PC-3 (cell line): ENCODE data around the gene MTG1.

ENCODE experiments used
- EZH2phosphoT487 ChIP-seq: fragments of 300-600 bp; sonication (generic); IDR thresholded peaks from 2 replicates; pipeline ENCODE4 v1.6.1; 2018; ENCODE audit warnings: mild to moderate bottlenecking, antibody characterized with exemption, low read length, borderline replicate concordance
- TF ChIP-seq, protein P1 (sequence below): fragments of 300-600 bp; sonication (generic); conservative IDR thresholded peaks from 2 replicates; pipeline ENCODE4 v1.5.1; 2017; ENCODE audit warnings: antibody characterized with exemption, low read depth, mild to moderate bottlenecking, low read length

DNA sequence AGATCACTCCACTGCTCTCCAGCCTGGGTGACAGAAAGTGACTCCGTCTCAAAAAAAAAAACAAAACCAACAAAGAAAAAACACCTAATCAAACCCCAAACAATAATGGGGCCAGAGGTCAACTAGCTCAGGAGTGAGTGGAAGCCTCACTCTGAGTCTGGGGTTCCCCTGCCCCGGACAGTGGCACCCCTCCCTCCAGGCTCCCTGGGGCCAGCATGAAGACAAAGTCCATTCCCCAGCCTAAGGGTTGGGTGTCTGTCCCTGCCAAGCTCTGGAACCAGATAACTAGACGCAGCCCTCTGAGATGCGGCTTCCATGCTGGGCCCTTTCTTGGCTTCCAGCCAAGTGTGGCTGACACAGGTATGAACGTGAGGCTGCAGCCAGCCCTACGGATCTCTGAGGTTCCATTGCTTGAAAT lies 34.4 kb upstream of the MTG1 start:
- TF ChIP-seq EZH2phosphoT487, result no peak
- TF ChIP-seq, protein P1, sequence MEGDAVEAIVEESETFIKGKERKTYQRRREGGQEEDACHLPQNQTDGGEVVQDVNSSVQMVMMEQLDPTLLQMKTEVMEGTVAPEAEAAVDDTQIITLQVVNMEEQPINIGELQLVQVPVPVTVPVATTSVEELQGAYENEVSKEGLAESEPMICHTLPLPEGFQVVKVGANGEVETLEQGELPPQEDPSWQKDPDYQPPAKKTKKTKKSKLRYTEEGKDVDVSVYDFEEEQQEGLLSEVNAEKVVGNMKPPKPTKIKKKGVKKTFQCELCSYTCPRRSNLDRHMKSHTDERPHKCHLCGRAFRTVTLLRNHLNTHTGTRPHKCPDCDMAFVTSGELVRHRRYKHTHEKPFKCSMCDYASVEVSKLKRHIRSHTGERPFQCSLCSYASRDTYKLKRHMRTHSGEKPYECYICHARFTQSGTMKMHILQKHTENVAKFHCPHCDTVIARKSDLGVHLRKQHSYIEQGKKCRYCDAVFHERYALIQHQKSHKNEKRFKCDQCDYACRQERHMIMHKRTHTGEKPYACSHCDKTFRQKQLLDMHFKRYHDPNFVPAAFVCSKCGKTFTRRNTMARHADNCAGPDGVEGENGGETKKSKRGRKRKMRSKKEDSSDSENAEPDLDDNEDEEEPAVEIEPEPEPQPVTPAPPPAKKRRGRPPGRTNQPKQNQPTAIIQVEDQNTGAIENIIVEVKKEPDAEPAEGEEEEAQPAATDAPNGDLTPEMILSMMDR, result no peak
